NCI-H510A treated with DMSO at 0.1 percent for 48 hours (cell line): ENCODE results near the gene AZI2.
A peak's percentile ranks its signal among the peaks of the same experiment; 100 is the strongest.

Source experiments
- DNase-seq: peaks from one replicate; lab custom pipeline; 2025; lab: John Stamatoyannopoulos, UW

Gene AZI2

GRCh38 chr3:28301688-28302087 lies 46.9 kb downstream of the AZI2 start:
- no peak for DNase-seq

GRCh38 chr3:28300345-28300962 lies 48.2 kb downstream of the AZI2 start:
- no peak for DNase-seq

GRCh38 chr3:28299705-28300104 lies 48.9 kb downstream of the AZI2 start:
- DNase-seq, result no peak

GRCh38 chr3:28295898-28296490 lies 52.6 kb downstream of the AZI2 start:
- DNase-seq, result no peak

GRCh38 chr3:28294667-28295413 lies 53.8 kb downstream of the AZI2 start:
- no peak for DNase-seq

- DNase-seq, result no peak
Observed at GRCh38 chr3:28292622-28293021, 56.0 kb downstream of the AZI2 start.

- DNase-seq, result no peak
Observed at GRCh38 chr3:28291577-28291976, 57.0 kb downstream of the AZI2 start.

- no peak for DNase-seq
Observed at GRCh38 chr3:28290863-28291300, 57.7 kb downstream of the AZI2 start.

GRCh38 chr3:28287046-28287445 lies 61.6 kb downstream of the AZI2 start:
- no peak for DNase-seq

- peak; percentile 33 for DNase-seq
Observed at GRCh38 chr3:28286595-28286994, 62.0 kb downstream of the AZI2 start.

- no peak for DNase-seq
Observed at GRCh38 chr3:28280781-28281180, 67.8 kb downstream of the AZI2 start.

GRCh38 chr3:28279770-28280169 lies 68.9 kb downstream of the AZI2 start:
- no peak for DNase-seq

GRCh38 chr3:28278918-28279317 lies 69.7 kb downstream of the AZI2 start:
- DNase-seq, result no peak

- no peak for DNase-seq
Observed at GRCh38 chr3:28273837-28274236, 74.8 kb downstream of the AZI2 start.
